SK-N-SH treated with all-trans-retinoic acid at 6 μM for 48 hours (cell line): Measurements from ENCODE around the gene PPRC1.

Experiments used
- ARNTL ChIP-seq: fragments of 450-650 bp; formaldehyde crosslinking; IDR thresholded peaks from 2 replicates; pipeline ENCODE4 v1.5.0; 2020; ENCODE audit warnings: low read depth, mild to moderate bottlenecking, moderate library complexity, borderline replicate concordance
- BACH2 ChIP-seq: fragments of 250-450 bp; sonication (Bioruptor Pico); IDR thresholded peaks from 2 replicates; pipeline ENCODE4 v1.9.0; 2021; ENCODE audit warnings: mild to moderate bottlenecking, borderline replicate concordance
- CREB5 ChIP-seq: fragments of 250-450 bp; sonication (Bioruptor Pico); IDR thresholded peaks from 2 replicates; pipeline ENCODE4 v1.5.1; 2020; ENCODE audit warnings: low read depth, mild to moderate bottlenecking, moderate library complexity
- CSDC2 ChIP-seq: fragments of 250-450 bp; sonication (Bioruptor Pico); IDR thresholded peaks from 2 replicates; pipeline ENCODE4 v1.5.0; 2020; ENCODE audit warnings: mild to moderate bottlenecking, moderate library complexity
- CSRNP3 ChIP-seq: fragments of 250-450 bp; sonication (Bioruptor Pico); IDR thresholded peaks from 2 replicates; pipeline ENCODE4 v1.5.1; 2021; ENCODE audit warnings: mild to moderate bottlenecking, moderate library complexity
- GLIS3 ChIP-seq: fragments of 250-450 bp; sonication (Bioruptor Pico); IDR thresholded peaks from 2 replicates; pipeline ENCODE4 v1.5.0; 2020; ENCODE audit warnings: mild to moderate bottlenecking, moderate library complexity
- PATZ1 ChIP-seq: fragments of 250-450 bp; sonication (Bioruptor Pico); IDR thresholded peaks from 2 replicates; pipeline ENCODE4 v1.8.0; 2020; ENCODE audit warnings: mild to moderate bottlenecking, moderate library complexity, borderline replicate concordance
- RARB ChIP-seq: fragments of 250-450 bp; sonication (Bioruptor Pico); IDR thresholded peaks from 2 replicates; pipeline ENCODE4 v1.8.0; 2021; ENCODE audit warnings: mild to moderate bottlenecking, moderate library complexity
- ZFP30 ChIP-seq: fragments of 450-650 bp; formaldehyde crosslinking; IDR thresholded peaks from 2 replicates; pipeline ENCODE4 v1.5.0; 2022; ENCODE audit warnings: mild to moderate bottlenecking, moderate library complexity
- ZNF8 ChIP-seq: fragments of 450-650 bp; formaldehyde crosslinking; IDR thresholded peaks from 2 replicates; pipeline ENCODE4 v1.5.0; 2020; ENCODE audit warnings: mild to moderate bottlenecking, moderate library complexity

GRCh38 chr10:102159051-102159597, 26.3 kb downstream of the PPRC1 start:
- TF ChIP-seq PATZ1 = no peak
- TF ChIP-seq ZFP30 (CRISPR knock-in tag) = no peak
- no peak for TF ChIP-seq ARNTL
- TF ChIP-seq CREB5 = no peak
- no peak for TF ChIP-seq CSRNP3 (CRISPR knock-in tag)
- TF ChIP-seq ZNF8 (CRISPR knock-in tag) = no peak
- TF ChIP-seq CSDC2 (CRISPR knock-in tag) = no peak
- TF ChIP-seq RARB = no peak
- no peak for TF ChIP-seq GLIS3 (CRISPR knock-in tag)
- TF ChIP-seq BACH2 (CRISPR knock-in tag) = no peak
